Choroid plexus epithelial cell (primary cell): ENCODE results near the gene MAB21L2.

ENCODE experiments used
- DNase-seq: peaks from one replicate; pipeline ENCODE4 v3.0.0-alpha.2; 2010; ENCODE audit warnings: low read depth
- H3K4me3 ChIP-seq: 2 replicates; pipeline ENCODE4 v1.5.1; 2011; ENCODE audit warnings: low read depth, mild to moderate bottlenecking, control low read depth, low read length, moderate library complexity
- TF ChIP-seq, protein P1 (sequence below): conservative IDR thresholded peaks from 2 replicates; pipeline ENCODE4 v1.5.1; 2011; ENCODE audit warnings: low read depth, mild to moderate bottlenecking, control low read depth, inconsistent platforms, low read length, moderate library complexity

Gene MAB21L2

DNA sequence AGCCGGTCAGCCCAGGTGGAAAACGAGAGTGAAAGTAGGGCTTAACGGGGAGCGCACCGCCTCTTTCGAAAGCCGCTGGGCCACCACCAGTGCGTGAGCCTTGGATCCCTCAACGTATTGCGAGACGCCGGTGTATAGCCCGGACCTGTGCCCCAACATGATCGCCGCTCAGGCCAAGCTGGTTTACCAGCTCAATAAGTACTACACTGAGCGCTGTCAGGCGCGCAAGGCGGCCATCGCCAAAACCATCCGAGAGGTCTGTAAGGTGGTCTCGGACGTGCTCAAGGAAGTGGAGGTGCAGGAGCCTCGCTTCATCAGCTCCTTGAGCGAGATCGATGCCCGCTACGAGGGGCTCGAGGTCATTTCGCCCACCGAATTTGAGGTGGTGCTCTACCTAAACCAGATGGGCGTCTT, 929 bp downstream of the MAB21L2 start:
- peak overlapping the region; percentile 75 for H3K4me3 ChIP-seq
- peak; percentile 52 for DNase-seq
- TF ChIP-seq, protein P1, sequence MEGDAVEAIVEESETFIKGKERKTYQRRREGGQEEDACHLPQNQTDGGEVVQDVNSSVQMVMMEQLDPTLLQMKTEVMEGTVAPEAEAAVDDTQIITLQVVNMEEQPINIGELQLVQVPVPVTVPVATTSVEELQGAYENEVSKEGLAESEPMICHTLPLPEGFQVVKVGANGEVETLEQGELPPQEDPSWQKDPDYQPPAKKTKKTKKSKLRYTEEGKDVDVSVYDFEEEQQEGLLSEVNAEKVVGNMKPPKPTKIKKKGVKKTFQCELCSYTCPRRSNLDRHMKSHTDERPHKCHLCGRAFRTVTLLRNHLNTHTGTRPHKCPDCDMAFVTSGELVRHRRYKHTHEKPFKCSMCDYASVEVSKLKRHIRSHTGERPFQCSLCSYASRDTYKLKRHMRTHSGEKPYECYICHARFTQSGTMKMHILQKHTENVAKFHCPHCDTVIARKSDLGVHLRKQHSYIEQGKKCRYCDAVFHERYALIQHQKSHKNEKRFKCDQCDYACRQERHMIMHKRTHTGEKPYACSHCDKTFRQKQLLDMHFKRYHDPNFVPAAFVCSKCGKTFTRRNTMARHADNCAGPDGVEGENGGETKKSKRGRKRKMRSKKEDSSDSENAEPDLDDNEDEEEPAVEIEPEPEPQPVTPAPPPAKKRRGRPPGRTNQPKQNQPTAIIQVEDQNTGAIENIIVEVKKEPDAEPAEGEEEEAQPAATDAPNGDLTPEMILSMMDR = no peak

DNA sequence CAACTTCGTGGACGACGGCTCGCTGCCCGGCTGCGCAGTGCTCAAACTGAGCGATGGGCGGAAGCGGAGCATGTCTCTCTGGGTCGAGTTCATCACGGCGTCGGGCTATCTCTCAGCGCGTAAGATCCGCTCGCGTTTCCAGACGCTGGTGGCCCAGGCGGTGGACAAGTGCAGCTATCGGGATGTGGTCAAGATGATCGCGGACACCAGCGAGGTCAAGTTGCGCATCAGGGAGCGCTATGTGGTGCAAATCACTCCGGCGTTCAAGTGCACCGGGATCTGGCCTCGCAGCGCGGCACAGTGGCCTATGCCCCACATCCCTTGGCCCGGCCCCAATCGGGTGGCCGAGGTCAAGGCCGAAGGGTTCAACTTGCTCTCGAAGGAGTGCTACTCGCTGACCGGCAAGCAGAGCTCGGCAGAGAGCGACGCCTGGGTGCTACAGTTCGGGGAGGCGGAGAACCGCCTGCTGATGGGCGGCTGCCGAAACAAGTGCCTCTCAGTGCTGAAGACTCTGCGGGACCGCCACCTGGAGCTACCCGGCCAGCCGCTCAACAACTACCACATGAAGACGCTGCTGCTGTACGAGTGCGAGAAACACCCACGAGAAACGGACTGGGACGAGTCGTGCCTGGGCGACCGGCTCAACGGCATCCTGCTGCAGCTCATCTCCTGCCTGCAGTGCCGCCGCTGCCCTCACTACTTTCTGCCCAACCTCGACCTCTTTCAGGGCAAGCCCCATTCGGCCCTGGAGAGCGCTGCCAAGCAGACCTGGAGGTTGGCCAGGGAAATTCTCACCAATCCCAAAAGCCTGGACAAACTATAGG, 1.5 kb downstream of the MAB21L2 start:
- TF ChIP-seq, protein P1 = no peak
- DNase-seq = peak; percentile 47
- peak overlapping the region; percentile 75 for H3K4me3 ChIP-seq

DNA sequence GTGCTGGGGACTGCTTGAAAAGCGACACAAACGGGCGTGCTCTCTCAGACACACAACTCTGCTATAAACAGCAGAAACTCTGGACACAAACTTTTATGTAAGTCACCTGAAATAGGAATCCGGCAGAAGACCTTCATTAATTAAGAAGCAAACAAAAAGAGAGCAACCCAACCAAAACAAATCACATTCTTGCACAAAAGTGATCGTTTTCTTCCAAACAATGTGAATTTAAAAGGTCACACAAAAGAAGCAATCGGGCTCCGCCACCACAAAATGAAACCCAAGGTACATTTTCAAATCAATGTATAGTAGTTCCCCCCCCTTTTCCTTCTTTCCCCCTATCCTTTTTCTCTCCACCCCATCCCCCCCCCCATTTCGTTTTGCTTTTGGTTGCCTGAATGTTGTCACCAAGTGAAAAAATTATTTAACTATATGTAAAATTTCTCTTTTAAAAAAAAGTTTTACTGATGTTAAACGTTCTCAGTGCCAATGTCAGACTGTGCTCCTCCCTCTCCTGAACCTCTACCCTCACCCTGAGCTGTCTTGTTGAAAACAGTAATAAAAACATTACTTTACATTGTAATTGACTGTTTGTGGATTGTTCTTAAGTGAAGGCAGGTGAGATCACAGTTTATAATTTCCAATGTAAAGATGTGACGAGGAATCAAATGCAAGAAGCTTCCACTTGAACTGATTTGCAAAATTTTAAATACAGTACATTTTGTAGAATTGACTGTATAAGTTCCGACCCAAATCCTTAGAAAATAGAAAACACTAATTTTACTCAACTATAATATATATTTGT, 2.4 kb downstream of the MAB21L2 start:
- no peak for DNase-seq
- TF ChIP-seq, protein P1 = no peak
- peak overlapping the region; percentile 75 for H3K4me3 ChIP-seq

DNA sequence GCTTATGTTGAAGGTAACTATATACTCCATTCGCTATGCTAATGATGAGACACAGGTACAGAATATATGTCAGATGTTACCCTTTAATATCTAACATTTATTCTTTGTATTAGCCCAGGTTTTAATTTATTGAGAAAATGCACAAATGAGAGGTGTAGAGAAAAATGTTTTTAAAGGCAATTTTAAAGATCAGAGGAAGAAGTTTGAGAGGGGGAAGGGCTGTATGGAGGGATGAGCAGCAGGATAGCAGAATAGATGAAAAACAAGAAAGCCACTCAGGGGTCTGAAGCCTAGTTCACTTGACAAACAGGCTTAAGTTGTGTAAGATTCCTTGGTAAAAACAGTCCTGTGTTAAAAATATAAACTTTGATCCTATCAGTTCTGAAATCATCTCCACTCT, 3.7 kb downstream of the MAB21L2 start:
- no peak for DNase-seq
- no peak overlapping the region for H3K4me3 ChIP-seq
- TF ChIP-seq, protein P1 = no peak

DNA sequence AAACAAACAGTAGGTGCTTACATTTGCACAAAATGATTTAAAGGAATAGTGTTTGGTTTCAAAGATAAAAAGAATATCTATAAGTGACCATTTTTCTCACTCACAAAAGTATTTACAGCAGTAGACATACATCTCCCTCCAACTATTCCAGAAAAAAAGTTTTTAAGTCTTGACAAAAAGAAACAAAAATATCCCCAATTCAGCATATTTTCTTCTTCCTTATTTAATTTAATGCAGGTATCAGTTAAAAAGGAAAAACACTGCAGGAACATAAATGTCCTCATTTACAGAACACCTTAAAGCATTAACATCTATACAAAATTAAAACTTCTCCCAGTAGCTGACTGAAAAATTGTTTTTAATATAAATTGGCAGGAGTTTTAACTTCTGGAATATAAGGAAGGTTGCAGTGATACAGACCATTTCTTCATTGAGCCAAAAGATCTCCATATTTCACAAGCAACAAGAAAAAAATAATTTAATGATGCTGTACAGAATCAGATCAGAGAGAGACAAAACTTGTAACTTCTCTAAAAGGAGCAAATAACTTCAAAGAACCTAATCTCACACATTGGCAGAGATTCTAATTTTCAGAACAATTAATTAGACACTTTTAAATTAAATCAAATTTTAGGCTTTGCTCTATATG, 4.3 kb downstream of the MAB21L2 start:
- DNase-seq = no peak
- TF ChIP-seq, protein P1 = no peak
- H3K4me3 ChIP-seq = no peak overlapping the region

DNA sequence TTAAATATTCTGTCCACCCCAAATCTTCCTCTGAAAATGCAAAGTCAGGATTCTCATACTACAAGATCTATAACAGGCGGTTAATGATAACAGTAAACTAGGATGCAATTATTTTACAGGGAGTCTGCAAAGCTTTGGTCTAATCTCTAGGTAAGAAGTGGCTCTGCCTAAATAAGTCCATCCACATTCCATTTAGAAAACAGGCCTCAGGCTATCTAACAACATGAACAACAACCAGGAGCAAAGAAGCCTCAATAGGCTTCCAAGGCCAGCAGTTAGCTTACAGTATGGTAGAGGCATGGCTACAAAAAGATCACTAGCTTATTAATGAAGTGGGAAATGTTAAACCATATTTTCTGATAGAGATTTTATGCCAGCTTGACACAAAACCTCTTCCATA, 6.4 kb downstream of the MAB21L2 start:
- DNase-seq = no peak

More for the DNA sequence above, 6.4 kb downstream of the MAB21L2 start:
- no peak overlapping the region for H3K4me3 ChIP-seq
- TF ChIP-seq, protein P1 = no peak
